Keratinocyte (primary cell): Measurements from ENCODE around the gene ECE1. TPM values are rescaled to one million over a fixed set of nuclear protein-coding genes. Genes with fewer than 3 reads are reported as not detected.

Source experiments
- DNase-seq: peaks from one replicate; pipeline ENCODE4 v3.0.0-alpha.2; 2011; ENCODE audit warnings: low read depth, missing footprints, low spot score
- FAIRE-seq: peaks from 2 replicates; lab custom pipeline; 2011; peaks lifted over from hg19 to GRCh38; lab: Jason Lieb, UNC
- H2AFZ ChIP-seq: 2 replicates; pipeline ENCODE4 v1.6.0; 2012; ENCODE audit warnings: low read length, control low read depth, inconsistent platforms; ENCODE audit not compliant: control insufficient read depth
- H3K27ac ChIP-seq: 2 replicates; pipeline ENCODE4 v1.5.1; 2011; ENCODE audit warnings: low read length; ENCODE audit not compliant: control insufficient read depth, insufficient read depth
- H3K27me3 ChIP-seq: 3 replicates; pipeline ENCODE4 v1.6.0; 2011; ENCODE audit warnings: low read length; ENCODE audit not compliant: control insufficient read depth, insufficient read depth; ENCODE audit errors: extremely low read depth
- H3K36me3 ChIP-seq, 2 experiments: 2 replicates in 1 of 2; 3 replicates in 1 of 2; pipeline ENCODE4 v1.5.1; 2011; ENCODE audit warnings: low read length in 2 of 2, mild to moderate bottlenecking in 1 of 2; ENCODE audit not compliant: control insufficient read depth in 2 of 2, insufficient read depth in 2 of 2; ENCODE audit errors: extremely low read depth in 1 of 2
- H3K4me1 ChIP-seq: 3 replicates; pipeline ENCODE4 v1.5.1; 2011; ENCODE audit warnings: low read length; ENCODE audit not compliant: control insufficient read depth, insufficient read depth; ENCODE audit errors: extremely low read depth
- H3K4me2 ChIP-seq: 3 replicates; pipeline ENCODE4 v1.6.0; 2011; ENCODE audit warnings: low read depth, low read length; ENCODE audit not compliant: control insufficient read depth, insufficient read depth; ENCODE audit errors: extremely low read depth
- H3K4me3 ChIP-seq, 3 experiments: fragments of 200-600 bp in 1 of 3; sonication (generic) in 1 of 3; 2 replicates in 2 of 3; 3 replicates in 1 of 3; pipeline ENCODE4 v1.5.1; 2011 to 2016; ENCODE audit warnings: low read length in 3 of 3, mild to moderate bottlenecking in 3 of 3, control low read depth in 2 of 3, inconsistent platforms in 1 of 3, low read depth in 1 of 3, mixed read lengths in 1 of 3, mixed run types in 1 of 3, moderate library complexity in 1 of 3; ENCODE audit not compliant: control insufficient read depth in 2 of 3, insufficient read depth in 2 of 3; ENCODE audit errors: extremely low read depth in 1 of 3
- H3K79me2 ChIP-seq: 2 replicates; pipeline ENCODE4 v1.6.0; 2012; ENCODE audit warnings: low read length; ENCODE audit not compliant: control insufficient read depth, insufficient read depth
- H3K9ac ChIP-seq: 3 replicates; pipeline ENCODE4 v1.6.0; 2011; ENCODE audit warnings: low read length; ENCODE audit not compliant: control insufficient read depth, insufficient read depth; ENCODE audit errors: extremely low read depth
- H3K9me1 ChIP-seq: 3 replicates; pipeline ENCODE4 v1.6.0; 2011; ENCODE audit warnings: low read length; ENCODE audit not compliant: control insufficient read depth, insufficient read depth; ENCODE audit errors: extremely low read depth
- H3K9me3 ChIP-seq: 2 replicates; pipeline ENCODE4 v1.5.1; 2012; ENCODE audit warnings: low read depth, low read length; ENCODE audit not compliant: control insufficient read depth
- H4K20me1 ChIP-seq: 3 replicates; pipeline ENCODE4 v1.6.0; 2011; ENCODE audit warnings: low read length; ENCODE audit not compliant: control insufficient read depth, insufficient read depth; ENCODE audit errors: extremely low read depth
- EZH2 ChIP-seq: IDR thresholded peaks from one replicate; pipeline ENCODE4 v1.6.1; 2012; ENCODE audit warnings: inconsistent platforms, mild to moderate bottlenecking, low read length, moderate library complexity
- dilution Hi-C: fragments of 300-500 bp; cut with MboI; formaldehyde crosslinking; loops from one replicate; pipeline ENCODE4 v1.7.0; 2020; ENCODE audit warnings: low sequenced_read_pairs; ENCODE audit not compliant: extremely low pct_ligation_motif_present
- polyA plus RNA-seq, 5 experiments: library from polyadenylated mRNA; depleted of rRNA in 3 of 5; stranded (reverse) in 3 of 5; stranded (forward) in 1 of 5; unstranded in 1 of 5; fragments of >200 nt; gene quantifications; 1 replicate in 1 of 5; 2 replicates in 3 of 5; 3 replicates in 1 of 5; pipeline versions ENCODE4 v1.2.1 to v1.2.3, GENCODE V29; 2011 to 2012; ENCODE audit warnings: missing spikeins in 2 of 5, low read depth in 1 of 5, low replicate concordance in 1 of 5
- TF ChIP-seq, protein P1 (sequence below), 3 experiments: IDR thresholded peaks in 1 of 3; conservative IDR thresholded peaks in 1 of 3; optimal IDR thresholded peaks in 1 of 3; 2 replicates in 2 of 3; 3 replicates in 1 of 3; pipeline versions ENCODE3 to v1.5.1; 2011; ENCODE audit warnings: low read length in 3 of 3, mild to moderate bottlenecking in 3 of 3, moderate library complexity in 2 of 3, control low read depth in 1 of 3, inconsistent platforms in 1 of 3; ENCODE audit not compliant: insufficient read depth in 2 of 3; ENCODE audit errors: extremely low read depth in 1 of 3

ECE1 gene
- polyA plus RNA-seq, 1 donor (not counting 4 experiments of a cell fraction or from before 2014, with no cell fraction given), result 59.1 TPM

DNA sequence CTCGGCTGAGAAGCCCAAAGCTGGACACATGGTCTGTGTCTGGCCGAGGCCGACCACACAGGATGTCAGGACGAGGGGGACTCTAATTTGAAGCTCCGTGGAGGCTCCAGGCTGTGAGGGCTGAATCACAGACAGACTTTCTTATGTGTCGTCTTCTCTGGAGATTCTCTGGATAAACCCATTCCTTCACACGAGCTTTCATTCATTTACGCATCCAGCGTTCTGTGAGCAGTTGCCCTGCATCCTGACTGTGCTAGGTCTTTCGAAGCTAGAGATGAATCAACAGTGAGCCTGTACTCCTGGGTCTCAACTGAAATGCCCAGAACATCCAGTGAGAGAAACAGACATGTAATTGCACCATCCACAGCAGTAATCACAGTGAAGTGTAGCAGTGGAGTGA is 49.6 kb downstream of the ECE1 start:
- no peak overlapping the region for H3K9ac ChIP-seq

DNA sequence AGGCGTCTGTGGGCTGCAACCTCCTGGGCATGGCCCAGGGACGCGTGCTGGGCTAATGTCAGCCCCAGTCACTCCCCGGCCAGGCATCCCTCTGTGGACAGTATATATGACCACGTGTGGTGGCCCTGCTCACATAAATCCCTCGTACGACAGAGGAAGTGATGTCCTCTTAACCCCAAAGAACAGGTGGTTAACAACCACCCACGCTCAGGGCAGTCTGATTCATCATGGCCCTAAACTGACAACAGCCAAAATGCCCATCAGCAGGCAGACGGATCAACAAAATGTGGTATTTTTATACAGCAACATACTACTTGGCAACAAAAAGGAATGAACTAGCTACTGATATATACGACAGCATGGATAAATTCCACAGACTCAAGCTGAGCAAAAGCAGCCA is 51.0 kb downstream of the ECE1 start:
- no peaks in the 10 kb centered on the region for H3K9me3 ChIP-seq
- FAIRE-seq, result no peak
- H2AFZ ChIP-seq, result no peak overlapping the region
- TF ChIP-seq EZH2, result no peak
- TF ChIP-seq, protein P1, sequence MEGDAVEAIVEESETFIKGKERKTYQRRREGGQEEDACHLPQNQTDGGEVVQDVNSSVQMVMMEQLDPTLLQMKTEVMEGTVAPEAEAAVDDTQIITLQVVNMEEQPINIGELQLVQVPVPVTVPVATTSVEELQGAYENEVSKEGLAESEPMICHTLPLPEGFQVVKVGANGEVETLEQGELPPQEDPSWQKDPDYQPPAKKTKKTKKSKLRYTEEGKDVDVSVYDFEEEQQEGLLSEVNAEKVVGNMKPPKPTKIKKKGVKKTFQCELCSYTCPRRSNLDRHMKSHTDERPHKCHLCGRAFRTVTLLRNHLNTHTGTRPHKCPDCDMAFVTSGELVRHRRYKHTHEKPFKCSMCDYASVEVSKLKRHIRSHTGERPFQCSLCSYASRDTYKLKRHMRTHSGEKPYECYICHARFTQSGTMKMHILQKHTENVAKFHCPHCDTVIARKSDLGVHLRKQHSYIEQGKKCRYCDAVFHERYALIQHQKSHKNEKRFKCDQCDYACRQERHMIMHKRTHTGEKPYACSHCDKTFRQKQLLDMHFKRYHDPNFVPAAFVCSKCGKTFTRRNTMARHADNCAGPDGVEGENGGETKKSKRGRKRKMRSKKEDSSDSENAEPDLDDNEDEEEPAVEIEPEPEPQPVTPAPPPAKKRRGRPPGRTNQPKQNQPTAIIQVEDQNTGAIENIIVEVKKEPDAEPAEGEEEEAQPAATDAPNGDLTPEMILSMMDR (optimal IDR thresholded peaks at IDR 0.05 in 1 of 3, IDR thresholded peaks at IDR 0.05 in 1 of 3, conservative IDR thresholded peaks at IDR 0.05 in 1 of 3; ENCODE audit: extremely low read depth in 1 of 3, insufficient read depth in 2 of 3, low read length in 3 of 3), result no peak
- H3K9me1 ChIP-seq, result no peaks in the 10 kb centered on the region
- H3K4me2 ChIP-seq, result no peak overlapping the region
- no peaks in the 10 kb centered on the region for H3K4me1 ChIP-seq
- H4K20me1 ChIP-seq, result no peaks in the 10 kb centered on the region
- DNase-seq, result no peak
- no peaks in the 10 kb centered on the region for H3K79me2 ChIP-seq
- H3K27me3 ChIP-seq, result no peaks in the 10 kb centered on the region
- dilution Hi-C loops, result no loop called here
- H3K36me3 ChIP-seq, result peaks cover 12 to 16% of the 10 kb centered on the region in 2 experiments
- no peak overlapping the region for H3K9ac ChIP-seq
- H3K27ac ChIP-seq, result no peak overlapping the region
- no peak overlapping the region for H3K4me3 ChIP-seq

More for the DNA sequence above, 49.6 kb downstream of the ECE1 start:
- Histone ChIP-seq H3K4me1 (no peaks in the 10 kb centered on the region), H3K9me3 (no peaks in the 10 kb centered on the region), H2AFZ (no peak overlapping the region), H3K36me3 (peaks cover 12 to 25% of the 10 kb centered on the region in 2 experiments), H3K27ac (no peak overlapping the region), H3K79me2 (no peaks in the 10 kb centered on the region), H3K27me3 (no peaks in the 10 kb centered on the region), H3K4me3 (no peak overlapping the region), H3K4me2 (no peak overlapping the region), H4K20me1 (no peaks in the 10 kb centered on the region), H3K9me1 (no peaks in the 10 kb centered on the region)
- no peak for DNase-seq
- dilution Hi-C loops, result loop anchor here (10.0 kb wide), 1 partner anchor 124 kb away; no protein-coding TSS in a partner anchor
- no peak for FAIRE-seq
- TF ChIP-seq, protein P1 (optimal IDR thresholded peaks at IDR 0.05 in 1 of 3, IDR thresholded peaks at IDR 0.05 in 1 of 3, conservative IDR thresholded peaks at IDR 0.05 in 1 of 3; ENCODE audit: extremely low read depth in 1 of 3, insufficient read depth in 2 of 3, low read length in 3 of 3), result no peak
- no peak for TF ChIP-seq EZH2
